SIG-M5 treated with dmso at 0.1 percent for 504 hours (cell line): ENCODE data around the gene PADI3.

Experiments
- DNase-seq: peaks from one replicate; lab custom pipeline; 2025; ENCODE audit not compliant: unreplicated experiment; lab: John Stamatoyannopoulos, UW

PADI3 gene, protein sequence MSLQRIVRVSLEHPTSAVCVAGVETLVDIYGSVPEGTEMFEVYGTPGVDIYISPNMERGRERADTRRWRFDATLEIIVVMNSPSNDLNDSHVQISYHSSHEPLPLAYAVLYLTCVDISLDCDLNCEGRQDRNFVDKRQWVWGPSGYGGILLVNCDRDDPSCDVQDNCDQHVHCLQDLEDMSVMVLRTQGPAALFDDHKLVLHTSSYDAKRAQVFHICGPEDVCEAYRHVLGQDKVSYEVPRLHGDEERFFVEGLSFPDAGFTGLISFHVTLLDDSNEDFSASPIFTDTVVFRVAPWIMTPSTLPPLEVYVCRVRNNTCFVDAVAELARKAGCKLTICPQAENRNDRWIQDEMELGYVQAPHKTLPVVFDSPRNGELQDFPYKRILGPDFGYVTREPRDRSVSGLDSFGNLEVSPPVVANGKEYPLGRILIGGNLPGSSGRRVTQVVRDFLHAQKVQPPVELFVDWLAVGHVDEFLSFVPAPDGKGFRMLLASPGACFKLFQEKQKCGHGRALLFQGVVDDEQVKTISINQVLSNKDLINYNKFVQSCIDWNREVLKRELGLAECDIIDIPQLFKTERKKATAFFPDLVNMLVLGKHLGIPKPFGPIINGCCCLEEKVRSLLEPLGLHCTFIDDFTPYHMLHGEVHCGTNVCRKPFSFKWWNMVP

DNA sequence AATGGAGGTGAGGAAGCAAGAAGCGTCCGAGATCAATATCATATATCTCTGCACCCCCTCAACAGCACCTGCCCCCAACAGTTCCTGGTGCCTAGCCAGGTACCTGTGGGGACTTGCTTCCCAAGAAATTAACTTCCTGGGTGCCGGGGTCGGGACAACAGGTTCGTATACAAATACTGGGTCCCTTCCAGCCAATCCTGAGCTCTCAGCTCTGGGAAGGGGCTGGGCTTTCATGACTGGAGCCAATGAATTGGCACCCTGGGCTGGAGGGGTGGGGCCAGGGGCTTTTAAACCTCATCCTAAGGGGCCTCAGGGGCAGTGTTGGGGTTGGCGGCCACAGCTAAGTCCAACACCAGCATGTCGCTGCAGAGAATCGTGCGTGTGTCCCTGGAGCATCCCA, at the start of gene PADI3:
TSS of gene PADI3 (plus strand) at position 318 of the 400 bp plus-strand sequence. CDS start at position 358, 40 bp downstream.
- no peak for DNase-seq

DNA sequence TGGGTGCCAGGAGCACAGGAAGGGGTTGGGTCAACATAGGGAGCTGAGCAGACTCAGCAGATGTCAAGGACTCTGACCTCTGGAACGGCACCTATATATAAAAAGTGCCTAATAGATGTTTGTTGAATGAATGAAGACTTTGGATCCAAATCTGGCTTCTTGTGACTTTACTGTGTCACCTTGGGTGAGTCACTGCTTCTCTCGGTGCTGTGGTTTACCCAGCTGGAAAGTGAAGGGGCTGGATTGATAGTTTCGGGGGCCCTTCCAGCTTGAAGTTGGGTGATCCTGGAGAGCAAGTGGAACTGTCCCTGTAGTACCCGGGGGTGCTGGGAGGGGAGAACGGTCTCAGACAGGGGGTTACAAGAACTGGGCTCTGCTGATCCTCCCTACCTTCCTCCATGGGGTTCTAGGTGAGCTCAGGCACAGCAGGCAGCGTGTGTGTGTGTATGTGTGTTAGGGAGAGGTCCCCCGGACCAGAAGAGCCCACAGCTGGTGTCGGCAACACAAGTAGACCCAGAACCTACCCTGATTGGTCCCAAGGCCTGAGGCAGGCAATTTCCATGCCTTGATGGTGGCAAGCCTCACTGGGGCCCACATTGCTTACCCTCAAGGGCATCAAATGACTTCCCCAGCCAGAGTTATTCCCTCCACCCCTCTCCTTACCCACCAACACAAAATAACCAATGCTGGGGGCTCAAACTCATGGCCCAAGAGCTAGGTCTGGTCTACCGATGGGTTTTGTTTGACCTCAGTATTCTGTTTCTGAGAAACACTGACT, 49.4 kb upstream of the PADI3 start:
- no peak for DNase-seq

DNA sequence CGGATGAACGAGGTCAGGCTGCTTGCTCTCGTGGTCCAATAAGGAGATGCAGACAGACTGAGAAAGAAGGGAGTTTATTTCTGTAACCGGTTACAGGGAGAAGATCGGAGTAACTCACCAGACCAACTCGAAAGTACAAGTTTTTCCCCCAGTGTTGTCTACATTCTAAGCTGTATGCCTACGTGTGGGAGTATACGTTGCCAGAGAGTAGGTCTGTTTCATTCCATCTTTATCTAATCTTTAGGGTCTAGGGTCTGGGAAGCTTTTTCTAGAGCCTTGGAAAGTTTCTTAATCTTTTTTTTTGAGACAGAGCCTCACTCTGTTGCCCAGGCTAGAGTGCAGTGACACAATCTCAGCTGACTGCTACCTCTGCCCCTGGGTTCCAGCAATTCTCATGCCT, 48.7 kb upstream of the PADI3 start:
- DNase-seq: no peak

DNA sequence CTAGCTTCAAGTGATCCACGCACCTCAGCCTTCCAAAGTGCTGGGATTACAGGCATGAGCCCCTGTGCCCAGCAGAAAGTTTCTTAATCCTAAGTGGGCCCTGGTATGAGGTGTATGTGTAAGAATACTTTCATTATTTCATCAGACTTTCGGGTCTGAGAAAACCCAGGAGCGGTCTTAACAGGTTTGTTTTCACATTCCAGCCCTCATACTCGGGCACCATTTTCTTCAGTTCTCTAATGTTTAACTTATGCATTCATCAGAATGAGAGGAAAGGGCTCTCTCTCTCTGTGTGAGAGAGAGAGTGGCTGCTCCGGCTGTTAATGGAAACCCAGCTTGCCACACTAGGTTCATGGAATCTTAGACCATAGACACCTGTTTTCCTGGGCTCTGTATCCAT, 48.1 kb upstream of the PADI3 start:
- DNase-seq: no peak

DNA sequence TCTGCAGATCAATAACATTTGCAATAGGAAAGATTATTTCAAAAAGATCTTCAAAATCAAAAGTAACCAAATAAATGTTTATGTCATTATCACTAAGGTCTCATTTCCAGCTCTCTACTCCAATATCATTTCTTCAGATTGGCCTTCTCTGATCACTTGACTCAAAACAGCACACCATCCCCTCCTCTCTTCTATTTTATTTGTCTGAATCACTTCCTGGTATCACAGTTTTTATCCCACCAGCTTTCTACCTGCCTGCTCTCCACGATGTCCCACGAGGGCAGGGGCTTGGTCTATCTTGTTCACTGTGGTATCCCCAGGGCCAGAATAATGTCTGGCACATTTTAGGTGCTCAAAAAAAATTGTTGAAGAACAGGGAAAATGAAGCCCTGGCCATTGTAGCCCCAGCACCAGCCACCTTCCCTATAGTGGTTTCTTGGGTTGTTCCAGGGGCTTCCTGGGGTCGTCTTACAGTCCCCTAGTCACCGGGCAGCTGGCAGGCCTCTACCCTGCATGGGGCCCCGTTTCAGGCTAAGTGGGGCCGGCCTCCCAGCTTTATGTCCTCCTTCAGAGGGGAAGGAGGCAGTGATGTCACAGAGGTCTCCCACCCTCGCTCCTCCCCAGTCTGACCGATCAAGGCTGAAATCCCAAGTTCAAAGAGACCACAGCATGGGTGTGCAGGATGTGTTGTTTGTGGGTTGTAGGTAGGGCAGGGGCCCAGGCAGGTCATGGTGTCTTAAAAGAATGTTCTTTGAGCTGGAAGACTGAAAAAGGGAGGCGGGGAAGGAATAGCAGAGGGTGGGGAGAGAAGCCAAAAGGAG, 47.5 kb upstream of the PADI3 start:
- no peak for DNase-seq

DNA sequence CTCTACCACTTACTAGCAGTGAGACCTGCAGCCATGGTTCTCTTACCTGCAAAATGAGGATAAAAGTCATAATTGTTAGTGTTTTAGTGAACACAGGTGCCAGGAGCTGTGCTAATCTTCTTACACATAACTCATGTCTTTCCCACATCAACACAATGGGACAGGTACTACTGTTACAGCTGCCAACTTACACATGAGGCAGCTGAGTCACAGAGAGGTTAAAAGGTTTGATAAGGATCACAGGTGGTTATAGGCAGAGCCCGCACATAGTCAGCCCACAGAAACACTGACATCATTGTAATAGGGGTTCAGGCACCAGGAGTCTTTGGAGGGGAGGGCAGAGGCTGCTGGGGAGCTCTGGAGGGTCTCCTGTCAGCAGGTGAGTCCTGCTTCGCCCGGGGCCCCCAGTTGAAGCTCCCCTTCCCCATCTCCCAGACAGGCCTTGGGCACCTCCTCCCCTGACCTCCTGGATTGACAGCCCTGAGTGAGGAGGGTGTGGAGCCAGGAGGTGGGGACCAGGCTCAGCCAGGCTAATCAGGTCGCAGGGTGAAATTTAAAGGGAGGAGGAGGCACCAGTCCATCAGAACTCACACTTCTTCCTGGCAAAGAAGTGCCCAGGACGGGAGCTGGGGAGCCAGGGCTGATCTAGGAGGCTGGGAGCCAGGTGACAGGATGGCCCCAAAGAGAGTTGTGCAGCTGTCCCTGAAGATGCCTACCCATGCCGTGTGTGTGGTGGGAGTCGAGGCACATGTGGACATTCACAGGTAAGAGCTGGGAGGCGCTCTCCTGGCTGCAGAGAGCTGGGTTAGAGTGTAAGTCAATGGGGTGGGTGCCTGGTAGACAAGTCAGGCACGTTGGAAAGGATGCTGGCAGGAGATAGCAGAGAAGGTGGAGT, 44.1 kb upstream of the PADI3 start, which contains the start of gene PADI1:
TSS of gene PADI1 (plus strand) at position 583 of the 895 bp plus-strand sequence. CDS start at position 673, 90 bp downstream.
- no peak for DNase-seq

DNA sequence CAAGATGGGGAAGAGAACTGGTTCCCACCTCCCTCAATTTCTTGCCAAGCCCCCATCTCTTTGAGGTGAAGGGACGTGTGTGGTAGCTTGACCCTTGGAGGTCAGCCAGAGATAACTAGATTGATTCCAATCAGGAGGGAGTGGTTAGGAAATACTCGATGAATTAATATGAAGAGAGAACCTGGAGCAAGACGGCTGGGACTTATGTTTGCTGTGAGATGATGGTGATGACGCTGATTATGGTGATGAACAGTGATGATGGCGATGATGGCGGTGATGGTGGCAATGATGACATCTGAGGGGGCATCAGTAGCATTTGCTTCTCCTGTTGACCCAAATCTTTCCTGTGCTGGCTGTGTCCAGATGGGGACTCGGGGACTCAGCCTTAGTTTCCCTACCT, 43.2 kb upstream of the PADI3 start:
- no peak for DNase-seq

DNA sequence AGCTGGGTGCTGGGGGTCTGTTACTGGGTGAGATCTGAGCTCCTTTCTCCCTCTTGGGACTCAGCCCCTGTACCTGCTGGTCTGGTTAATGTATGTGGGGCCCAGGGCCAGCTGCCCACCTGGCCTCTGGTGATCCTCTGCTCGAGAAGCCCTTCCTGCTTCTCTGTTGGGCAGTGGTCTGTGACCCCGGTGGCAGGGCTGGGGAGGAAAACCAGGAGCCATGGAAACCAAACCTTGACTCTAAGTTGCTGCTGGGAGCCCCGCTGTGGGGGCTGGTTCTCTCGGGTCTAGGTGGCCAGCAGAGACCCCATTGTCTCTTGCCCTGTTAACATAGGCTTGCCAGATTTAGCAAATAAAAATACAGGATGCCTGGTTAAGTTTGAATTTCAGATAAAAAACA, 42.7 kb upstream of the PADI3 start:
- DNase-seq: no peak

DNA sequence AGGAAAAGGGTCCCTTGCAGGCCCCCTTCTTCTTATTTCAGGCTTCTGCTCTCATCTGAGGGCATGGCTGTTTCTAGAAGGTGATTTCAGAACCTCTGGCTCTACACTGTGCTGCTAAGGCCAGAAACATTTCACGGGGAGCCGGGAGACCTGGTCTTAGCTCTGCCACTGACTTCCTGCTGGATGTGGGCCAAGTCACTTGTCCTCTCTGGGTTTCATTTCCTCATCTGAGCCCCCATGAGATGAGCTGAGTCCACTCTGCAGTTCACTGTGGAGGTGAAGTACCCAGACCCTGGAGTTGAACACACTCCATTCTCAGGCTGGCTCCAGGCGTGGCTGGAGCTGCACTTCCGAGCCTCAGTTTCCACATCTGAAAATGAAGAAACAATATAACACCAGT, 41.9 kb upstream of the PADI3 start:
- DNase-seq: peak; percentile 76

DNA sequence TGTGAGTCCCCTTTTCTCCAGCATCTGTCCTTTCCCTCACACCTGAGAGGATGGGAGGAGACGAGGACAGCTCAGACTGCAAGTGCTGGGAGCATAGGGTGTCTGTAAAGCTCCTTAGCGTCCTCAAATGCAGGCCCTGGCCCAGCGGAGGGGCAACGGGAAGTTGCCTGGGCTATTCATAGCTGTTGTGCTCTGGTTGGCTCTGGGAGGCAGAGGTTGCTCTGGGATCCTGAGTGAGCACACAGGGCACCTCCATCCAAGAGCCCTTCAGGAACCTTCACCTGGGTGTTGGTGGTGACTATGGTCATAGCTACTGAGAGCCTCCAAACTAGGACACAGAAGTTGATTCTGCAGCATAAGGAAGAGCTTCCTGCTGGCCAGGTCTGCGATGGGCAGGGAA, 41.4 kb upstream of the PADI3 start:
- peak; percentile 12 for DNase-seq

DNA sequence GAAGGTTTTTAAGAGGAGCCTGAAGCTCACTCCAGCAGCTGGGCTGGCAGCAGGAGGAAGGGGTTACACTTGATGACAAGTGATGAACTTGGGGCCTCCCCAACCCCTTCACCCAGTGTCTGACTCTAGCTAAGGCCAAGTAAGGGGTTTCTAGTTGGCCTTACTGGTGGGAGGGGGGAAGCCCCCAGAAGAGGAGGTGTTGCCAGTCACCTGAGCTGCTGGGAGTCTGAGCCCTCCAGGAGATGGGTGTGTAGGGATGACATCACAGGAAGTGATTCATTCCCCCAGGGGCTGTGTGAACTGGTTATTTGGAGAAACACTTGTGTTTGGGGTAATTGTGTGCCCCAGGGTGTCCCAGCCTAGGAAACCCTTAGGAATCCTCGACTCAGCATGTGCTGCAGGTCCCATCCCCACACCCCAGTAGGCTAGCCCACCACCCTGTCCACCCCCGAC, 40.9 kb upstream of the PADI3 start:
- DNase-seq: peak; percentile 33

DNA sequence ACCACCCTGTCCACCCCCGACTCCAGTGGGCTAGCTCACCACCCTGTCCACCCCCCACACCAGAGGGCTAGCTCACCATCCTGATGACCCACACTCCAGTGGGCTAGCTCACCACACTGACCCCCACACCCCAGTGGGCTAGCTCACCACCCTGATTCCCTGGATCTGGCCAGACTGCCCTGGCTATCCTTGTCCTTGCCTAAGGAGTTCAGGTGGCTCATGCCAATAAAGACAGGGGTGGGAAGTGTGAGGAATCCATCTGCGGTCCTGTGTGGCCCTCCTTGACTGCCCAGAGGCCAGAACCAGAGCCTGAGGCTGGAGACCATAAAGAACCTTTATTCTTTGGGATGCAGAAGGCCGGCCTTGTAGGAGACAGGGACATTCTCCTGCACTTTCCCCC, 40.4 kb upstream of the PADI3 start:
- no peak for DNase-seq

DNA sequence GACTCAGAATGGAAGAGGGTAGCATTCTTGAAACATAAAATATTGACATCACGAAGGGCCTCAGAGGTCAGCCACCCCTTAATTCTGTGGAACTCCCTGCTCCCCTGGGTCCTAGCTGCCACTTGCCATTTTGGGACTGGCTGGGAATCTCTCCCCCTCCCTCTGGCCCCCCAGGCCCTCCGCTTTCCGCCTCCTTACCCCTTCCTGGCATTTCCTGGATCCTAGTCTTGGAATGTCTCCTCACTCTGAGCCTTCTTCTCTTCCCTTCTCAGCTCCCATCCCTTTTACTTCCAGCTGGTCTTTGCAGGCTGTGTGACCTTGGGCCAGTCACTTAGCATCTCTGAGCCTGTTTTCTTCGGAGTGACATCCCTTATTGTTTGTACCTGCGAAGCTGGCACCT, 39.5 kb upstream of the PADI3 start:
- DNase-seq: no peak

DNA sequence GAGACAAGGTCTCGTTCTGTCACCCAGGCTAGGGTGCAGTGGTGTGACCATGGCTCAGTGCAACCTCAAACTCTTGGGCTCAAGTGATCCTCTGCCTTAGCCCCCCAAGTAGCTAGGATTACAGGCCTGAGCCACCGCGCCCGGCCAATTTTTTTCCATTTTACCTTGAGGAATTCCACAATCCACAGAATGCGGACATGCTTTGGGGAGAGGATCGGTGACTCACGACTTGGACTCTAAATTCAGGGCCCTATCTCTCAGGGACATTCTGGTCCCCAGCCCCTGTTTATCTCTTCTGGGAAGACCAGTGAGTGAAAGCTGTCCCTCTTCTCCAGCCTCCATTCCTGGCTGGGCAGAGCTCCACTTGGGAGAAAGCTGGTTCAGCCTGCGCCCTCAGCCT, 38.7 kb upstream of the PADI3 start:
- DNase-seq: no peak

DNA sequence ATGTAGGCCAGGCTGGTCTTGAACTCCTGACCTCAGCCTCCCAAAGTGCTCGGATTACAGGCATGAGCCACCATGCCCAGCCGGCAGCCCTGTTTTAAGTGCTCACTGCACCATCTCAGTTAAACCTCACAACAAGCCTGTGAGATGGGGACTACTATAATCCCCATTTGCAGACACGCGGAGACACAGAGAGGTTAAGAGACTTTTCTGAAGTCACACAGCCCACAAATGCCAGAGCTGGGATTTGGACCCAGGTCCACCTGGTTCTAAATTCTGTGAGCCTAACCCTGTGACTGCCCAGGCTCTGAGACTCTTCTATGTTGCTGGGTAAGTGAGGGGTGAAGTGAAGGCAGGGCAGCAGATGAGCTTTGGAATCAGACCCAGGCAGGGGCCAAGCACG, 37.5 kb upstream of the PADI3 start:
- DNase-seq: no peak

DNA sequence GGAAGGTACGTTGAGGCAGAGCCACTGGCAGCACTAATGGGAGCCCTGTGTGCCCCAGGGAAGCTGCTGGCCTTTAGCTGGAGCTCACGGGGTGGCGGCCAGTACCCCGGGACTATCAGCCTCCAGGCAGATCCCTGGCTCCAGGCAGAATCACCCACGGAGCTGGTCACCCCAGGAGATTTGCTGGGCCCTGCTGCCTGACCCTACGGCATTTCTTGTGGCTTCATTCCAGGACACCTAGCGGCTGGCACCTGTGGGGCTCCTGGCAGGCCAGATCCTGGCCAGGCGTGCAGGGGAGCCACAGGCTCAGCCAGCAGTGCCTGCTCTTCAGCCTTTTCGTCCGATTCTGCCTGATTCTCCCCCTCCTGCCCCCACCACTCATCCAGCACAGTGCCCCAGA, 36.9 kb upstream of the PADI3 start:
- DNase-seq: no peak

DNA sequence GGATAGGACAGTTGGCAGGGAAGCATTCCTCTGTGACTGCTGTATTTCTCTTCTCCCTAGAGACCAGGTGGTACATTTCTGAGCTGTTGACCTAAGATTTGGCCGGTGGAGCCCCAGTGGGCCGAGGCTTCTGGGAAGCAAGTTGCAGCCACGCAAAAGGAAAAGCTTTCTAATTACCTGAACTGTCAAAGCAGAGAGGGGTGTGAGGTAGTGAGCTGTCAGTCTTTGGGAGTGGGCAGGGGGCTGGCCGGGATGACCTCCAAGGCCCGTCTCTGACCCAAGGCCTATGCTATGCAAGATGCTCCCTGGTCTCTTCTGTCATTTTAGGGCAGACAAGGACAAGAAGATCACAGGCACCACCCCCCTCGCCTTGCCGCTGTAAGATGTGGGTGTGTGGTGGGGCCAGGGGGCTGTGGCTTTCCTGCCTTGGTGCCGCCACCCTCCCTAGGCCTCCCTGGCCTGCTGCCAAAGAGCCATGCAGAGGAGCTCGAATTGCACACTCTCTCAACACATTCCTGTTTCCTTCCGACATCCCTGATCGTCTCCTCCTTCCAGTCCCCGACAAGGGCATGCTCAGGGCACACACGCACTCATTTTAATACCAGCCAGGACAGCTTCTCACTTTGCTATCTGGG, 36.3 kb upstream of the PADI3 start:
- DNase-seq: peak; percentile 66

DNA sequence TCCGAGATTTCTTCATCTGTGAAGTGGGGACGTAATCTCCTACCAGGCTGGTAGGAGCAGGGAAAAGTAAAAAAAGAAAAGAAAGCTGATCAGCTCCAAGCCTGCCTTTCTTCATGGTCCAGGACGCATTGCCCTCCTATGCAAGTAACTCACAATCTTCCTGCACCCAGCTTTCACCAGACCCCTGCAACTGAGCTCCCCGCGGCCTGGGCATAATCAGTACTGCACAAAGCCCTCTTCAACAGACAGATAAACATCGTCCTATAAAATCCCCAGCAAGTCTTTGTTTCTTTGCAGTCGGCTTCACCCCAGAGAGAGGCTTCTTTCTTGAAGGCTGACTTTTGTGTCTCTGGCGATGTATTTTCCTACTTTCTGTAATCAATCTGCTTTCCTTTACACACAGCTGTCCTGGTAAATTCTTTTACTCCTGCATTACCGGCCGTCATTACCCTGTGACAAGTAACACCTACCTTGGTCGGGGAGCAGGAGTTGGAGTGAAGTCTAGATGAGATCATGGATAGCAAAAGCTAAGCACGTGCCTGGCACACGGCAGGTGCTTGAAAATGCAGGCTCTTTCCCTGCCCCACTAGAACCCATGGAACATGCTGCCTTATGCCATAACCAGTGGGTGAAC, 35.6 kb upstream of the PADI3 start:
- DNase-seq: no peak

DNA sequence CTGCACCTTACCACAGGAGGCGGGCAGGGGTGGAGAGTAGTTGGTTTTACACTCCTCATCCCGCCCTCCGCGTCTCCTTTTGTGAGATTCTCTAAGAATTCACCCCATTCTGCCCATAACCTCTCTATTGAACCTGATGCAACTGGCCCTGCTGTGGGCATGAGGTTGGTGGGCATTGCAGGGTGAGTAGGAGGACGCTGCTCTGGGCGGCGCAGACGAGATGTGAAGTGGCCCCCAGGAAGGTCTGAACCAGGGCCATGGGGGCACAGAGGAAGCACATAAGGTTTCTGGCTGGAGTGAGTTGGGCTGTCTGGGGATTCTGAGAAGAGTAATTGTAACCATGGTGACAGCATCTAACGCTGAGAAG, 35.1 kb upstream of the PADI3 start:
- DNase-seq: no peak
